CMK (cell line): ENCODE measurements around the gene CS.
"Not testable (repeated sequence)": the region's sequence is repeated elsewhere in the genome, so short reads cannot be mapped to it uniquely, and the experiment has no call there.

Source experiments
- DNase-seq: peaks from one replicate; pipeline ENCODE4 v3.0.0-alpha.2; 2010; ENCODE audit warnings: low read depth

The CS gene

DNA sequence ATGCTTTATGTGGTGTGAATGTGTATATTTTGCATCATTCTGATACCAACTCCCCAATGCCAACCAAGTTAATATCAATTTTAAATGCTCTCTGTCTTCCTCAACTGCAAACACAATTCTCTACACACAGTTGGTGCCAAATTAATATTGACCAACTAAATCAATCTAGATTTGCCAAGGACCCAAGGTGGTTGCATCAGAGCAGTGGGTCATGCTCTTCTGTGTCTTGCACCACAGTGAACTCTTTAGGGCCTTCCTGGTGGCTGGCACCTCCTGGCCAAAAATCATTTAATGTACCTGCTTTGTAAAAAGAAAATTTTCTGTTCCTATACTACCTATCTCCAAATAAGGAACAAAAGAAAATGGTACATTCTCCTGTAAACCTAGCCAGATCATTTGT, 19.3 kb downstream of the CS start:
- no peak for DNase-seq

DNA sequence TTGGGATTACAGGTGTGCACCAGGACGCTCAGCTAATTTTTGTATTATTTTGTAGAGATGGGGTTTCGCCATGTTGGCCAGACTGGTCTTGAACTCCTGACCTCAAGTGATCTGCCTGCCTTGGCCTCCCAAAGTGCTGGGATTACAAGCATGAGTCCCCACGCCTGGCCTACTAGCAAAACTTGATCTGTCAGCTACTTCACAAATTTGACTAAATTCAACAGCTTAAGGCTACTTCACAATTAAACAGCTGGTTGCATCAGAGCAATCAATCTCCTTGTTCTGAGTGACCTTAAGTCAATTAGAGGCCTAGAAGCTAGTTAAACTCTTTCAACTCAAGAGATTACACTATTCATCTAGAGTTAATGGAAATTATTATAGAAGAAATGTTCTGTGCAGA, 21.2 kb downstream of the CS start:
- no peak for DNase-seq

DNA sequence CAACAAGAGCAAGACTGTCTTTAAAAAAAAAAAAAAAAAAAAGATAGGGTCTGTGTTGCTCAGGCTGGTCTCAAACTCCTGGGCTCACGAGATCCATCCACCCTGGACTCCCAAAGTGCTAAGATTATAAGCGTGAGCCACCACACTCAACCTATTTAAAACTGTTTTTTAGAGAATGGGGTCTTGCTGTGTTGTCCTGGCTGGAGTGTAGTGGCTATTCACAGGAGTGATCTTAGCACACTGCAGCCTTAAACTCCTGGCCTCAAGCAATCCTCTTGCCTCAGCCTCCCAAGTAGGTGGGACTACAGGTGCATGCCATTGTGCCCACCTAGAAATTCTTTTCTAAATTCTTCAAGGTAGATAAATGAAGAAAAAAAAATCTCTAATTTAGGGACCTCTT, 25.8 kb downstream of the CS start:
- no peak for DNase-seq

DNA sequence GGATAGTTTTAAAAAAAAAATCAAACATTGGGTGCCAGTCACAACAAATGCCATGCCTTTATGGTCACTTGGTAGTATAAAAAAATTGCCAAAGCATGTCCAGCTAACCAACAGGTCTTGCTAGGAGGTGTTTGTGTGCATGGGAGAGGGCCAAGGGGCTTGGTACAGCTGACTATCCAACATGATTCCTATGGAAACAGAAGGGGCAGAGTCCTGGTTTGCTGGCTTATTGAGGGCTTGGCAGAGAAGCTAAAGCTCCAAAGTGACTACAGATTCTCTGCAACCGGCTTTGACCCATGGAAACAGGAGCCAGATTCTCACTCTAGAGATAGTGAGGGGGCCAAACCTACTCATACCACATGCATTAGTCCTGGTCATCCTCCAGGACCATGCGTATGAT, 27.7 kb downstream of the CS start:
- DNase-seq: not testable (repeated sequence)

DNA sequence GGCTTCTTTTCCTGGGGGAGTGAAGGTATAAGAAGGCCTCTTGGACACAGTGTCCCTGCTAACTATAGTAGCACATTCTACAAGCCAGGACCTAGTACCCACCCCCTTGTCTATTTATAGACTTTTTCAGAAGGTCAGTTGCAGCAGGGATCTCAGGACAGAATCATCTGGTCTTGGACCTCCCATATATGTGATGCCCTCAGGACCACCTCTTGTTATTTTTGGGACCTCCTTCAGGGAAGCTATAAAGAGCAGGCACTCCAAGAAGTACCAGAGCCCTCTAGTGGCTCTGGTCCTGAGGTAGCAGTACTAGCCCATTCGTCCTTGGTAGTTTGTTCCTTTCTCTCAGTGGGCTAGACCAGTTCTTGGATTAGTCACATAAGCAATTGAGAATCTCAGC, 29.1 kb downstream of the CS start:
- DNase-seq: no peak

DNA sequence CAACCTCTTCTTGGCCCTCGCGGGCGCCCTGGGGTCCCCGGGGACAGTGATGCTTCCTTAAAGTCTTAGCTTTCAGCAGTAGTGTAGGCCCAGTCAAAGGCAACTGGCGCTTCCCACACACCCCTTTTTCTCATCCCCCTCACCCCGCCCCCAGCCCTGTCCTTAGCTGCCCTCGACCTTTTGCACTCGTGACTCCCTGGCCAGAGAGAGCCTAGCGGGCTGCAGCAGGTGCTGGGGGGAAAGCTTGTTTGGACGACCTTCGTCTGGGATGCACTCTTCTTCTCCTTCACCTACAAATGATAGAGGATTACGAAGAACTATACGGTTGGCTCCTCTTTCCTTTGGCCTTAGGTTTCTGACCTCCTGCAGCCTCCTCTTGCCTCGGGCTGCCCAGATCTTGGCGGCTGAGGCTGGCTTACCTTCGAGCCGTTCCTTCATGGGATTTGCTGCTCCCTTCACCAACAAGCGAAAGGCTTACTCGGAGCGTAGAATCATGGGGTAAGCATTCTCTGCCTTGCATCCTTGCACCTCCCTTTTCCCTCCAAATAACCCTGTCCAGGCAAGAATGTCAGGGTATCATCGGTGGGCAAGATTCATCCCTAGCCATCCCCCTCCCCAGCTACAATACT, 32.6 kb downstream of the CS start:
- DNase-seq: no peak

DNA sequence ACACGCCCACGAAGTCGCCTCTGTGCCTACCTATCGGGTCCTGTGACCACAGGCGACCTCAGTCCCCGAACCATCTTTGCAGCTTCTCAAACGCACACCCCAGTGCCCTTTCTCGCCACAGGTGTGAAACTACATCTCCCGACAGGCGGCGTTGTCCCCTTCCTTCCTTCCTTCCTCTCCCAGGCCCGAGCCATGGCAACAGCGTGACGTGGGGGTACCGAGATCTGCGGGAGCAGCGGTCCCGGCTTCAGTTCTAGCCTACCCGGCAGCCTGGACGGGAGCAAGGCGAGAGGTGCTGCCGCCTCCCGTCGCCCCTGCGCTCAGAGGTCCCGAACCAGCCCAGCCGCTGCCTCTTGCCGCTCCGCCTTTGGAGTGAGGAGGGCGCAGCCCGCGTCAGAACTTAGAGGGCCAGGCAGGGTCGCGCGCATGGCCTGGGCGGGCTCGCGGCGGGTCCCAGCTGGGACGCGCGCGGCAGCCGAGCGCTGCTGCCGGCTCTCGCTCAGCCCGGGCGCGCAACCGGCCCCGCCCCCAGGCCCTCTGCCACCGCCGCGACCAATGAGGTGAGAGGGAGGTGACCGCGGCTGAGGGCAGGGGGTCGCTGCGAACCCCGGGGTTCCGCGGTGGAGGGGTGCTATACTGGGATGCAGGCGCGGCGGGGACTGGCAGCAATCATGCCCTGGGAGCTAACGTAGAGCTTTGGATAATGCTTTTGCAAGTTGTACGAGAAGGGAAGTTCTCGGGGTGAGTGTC, 33.3 kb downstream of the CS start, which contains the start of gene COQ10A:
Gene COQ10A (plus strand): TSS at position 250 of the 750 bp plus-strand sequence. CDS start 177 bp downstream, at position 427.
- DNase-seq: peak; percentile 57

DNA sequence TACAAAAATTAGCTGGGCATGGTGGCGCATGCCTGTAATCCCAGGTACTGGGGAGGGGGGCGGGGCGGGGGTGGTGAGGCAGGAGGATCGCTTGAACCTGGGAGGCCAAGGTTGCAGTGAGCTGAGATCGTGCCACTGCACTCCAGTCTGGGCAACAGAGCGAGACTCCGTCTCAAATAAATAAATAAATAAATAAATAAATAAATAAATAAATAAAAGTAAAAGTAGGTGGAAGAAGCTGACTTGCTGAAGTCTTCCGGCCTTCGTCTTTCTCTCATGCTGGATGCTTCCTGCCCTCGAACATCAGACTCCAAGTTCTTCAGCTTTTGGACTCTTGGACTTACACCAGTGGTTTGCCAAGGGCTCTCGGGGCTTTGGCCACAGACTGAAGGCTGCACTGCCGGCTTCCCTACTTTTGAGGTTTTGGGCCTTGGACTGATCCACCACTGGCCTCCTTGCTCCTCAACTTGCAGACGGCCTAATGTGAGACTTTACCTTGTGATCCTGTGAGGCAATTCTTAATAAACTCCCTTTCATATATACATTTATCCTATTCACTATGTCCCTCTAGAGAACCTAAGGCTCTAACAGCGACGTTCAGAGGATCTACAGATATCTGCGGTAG, 34.0 kb downstream of the CS start:
- DNase-seq: not testable (repeated sequence)

DNA sequence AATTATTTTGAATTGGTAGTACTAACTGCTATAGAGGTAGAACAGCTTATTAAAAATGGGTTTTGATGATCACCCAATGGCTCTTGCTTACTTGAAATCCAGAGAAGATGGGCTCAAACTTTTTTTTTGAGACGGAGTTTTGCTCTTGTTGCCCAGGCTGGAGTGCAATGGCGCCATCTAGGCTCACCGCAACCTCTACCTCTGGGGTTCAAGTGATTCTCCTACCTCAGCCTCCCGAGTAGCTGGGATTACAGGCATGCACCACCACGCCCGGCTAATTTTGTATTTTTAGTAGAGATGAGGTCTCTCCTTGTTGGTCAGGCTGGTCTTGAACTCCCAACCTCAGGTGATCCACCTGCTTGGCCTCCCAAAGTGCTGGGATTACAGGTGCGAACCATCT, 37.2 kb downstream of the CS start:
- DNase-seq: not testable (repeated sequence)

DNA sequence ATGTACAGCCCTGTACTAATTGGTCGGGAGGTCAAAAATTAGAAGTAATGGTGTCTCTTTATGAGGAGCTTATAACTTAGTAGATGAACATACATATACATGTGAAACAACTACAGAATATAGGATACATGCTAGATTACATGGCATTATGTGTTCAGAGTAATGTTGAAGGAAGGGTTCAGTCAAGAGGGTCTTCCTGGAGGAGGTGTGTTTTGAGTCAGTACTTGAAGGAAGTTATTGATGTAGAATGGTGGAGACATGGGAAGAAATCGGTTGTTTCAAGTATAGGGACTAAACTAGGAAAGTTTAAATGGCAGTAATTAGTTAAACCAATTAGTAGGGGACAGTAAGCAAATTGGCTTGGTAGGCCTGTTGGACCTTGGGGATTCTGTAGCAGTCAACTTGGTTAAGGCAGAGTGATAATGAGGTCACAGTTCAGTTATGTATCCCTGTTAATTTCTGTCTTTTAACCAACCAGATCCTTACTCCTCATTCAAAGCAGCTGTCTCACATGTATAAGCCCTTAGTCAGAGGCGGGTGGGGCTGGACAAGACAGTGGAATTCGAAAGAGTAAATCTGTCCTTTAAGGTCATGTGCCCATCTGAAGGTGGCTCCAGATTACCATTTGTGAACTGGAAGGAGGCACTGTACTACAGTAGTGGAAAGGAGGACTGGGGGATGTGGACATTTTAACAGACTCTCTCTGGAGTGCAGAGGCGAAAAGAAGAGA, 38.5 kb downstream of the CS start:
- no peak for DNase-seq

DNA sequence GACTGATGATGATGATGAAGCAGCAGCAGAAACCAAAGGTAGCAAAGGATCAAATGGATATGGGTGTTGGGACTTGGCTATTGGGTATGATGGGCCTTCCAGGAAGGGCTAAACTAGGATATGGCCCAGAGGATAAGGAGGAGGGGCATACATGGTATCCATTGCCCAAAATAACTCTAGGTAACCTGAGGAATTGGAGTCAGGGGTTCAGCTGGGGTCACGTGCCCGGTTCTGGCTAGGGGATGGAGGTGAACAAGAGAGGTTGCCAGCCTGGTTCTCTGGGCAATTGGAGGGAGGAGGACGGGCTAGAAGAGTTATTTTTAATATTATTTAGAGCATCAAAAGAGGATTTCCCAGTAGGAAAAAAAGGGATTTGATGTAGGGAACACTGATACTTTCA, 39.2 kb downstream of the CS start:
- no peak for DNase-seq

DNA sequence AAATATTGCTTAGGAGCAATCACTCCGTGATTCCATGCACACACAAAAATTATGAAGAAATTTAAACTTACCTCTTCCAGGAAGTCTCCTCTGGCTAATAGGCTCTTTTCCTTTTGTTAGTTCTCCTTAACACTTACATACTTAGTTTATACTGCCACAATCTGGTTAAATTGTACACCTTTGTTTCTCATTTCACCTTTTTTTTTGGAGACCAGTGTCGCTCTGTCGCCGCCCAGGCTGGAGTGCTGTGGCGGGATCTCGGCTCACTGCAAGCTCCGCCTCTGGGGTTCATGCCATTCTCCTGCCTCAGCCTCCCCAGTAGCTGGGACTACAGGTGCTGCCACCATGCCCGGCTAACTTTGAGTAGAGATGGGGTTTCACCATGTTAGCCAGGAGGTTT, 39.8 kb downstream of the CS start:
- DNase-seq: no peak

DNA sequence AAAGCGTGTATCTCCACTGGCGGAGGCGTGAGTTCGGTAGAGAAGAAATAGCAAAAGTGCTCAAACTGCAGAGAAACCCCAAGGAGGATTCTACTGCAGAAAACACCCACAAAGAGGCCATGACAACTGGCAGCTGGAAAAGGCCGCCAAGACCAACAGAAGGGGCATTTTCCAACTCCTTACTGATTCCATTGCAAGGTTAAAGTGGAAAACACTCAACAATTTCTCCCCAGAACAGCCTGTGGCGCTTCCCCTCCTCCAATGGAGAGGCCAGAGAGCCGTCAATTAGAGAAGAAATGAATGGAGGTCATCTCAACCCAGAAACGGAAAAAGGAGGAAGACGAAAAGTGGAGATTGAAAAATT, 41.3 kb downstream of the CS start:
- no peak for DNase-seq

DNA sequence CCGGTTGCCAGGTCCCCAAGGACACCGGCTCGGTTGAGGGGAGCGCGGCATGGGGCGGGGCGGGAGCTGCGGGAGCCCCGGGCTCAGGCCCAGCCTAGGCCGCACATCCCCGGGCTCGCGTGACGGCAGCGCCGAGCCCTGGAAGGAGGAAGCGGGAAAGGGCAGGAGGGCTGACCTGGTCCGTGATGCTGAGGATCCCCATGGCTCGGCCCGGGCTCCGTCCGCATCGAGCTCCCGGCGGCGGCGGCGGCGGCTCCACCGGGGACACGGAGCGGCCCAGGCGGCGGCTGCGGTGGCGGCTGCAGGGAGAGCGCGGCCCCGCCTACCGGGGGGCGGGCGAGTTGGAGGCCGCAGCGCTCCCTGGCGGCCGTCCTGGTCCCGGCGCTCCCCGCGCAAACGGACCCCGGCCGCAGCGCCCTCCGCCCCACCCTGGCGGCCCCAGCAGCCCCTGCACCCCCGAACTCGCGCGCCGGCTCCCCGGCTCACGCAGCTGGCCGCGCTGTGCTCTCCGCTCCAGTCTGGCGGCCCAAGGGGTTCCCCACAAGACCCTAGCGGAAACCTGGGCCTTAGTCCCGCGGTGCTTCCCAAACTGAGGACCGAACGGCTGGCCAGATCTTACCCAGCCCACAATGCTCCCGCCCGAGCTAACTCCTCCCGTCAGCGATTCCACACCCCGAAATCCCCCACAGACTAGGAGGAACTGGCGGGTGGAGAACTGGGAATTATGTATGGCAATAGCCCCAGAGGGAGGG, 41.9 kb downstream of the CS start, which contains the start of gene ANKRD52:
Gene ANKRD52 (minus strand): TSS at position 317 of the 752 bp plus-strand sequence. CDS start 115 bp downstream, at position 202.
- DNase-seq: peak; percentile 43

DNA sequence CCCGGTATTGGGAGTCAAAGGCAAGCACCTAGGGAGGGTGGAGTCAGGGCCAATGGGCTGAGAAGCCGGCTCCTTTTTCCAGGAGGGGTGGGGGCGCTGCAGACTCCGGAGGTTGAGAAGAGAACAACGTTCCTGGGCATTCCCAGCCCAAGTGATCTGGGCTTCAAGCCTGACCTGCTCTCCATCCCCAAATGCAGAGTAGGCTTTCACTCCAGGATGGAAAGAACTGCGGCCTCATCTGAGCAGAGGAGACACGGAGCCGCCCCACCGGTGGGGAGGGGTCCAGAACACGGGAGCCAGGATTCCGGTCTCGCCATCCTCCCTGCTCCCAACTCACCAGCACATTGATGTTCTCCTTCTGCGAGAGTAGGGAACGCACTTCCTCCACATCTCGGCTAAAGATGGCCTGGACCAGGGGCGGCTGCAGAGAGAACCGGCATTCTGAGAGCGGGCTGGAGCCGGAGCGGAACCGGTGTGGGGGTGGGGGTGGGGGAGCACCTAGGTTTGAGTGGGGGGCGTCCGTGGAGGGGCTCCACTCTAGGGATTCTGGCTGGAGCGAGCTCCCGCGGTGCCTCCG, 42.6 kb downstream of the CS start:
- DNase-seq: no peak

DNA sequence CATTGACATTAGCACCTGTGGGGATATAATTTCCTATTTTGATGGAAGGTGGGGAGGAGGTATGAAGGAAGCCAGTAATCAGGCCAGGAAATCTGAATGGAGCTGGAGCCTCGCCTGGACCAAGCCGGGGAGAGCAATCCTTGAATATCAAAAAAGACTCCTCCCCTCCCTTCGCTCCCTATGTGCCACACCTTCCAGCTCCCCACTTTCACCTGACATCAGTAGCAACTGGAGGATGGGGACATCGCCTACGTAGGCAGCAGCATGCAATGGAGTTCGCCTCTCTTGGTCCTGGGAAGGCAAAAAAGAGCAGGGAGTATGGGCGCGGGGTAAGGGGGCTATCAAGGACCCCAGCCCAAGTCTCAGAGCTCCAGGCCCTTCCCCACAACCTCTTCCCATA, 43.1 kb downstream of the CS start:
- no peak for DNase-seq

DNA sequence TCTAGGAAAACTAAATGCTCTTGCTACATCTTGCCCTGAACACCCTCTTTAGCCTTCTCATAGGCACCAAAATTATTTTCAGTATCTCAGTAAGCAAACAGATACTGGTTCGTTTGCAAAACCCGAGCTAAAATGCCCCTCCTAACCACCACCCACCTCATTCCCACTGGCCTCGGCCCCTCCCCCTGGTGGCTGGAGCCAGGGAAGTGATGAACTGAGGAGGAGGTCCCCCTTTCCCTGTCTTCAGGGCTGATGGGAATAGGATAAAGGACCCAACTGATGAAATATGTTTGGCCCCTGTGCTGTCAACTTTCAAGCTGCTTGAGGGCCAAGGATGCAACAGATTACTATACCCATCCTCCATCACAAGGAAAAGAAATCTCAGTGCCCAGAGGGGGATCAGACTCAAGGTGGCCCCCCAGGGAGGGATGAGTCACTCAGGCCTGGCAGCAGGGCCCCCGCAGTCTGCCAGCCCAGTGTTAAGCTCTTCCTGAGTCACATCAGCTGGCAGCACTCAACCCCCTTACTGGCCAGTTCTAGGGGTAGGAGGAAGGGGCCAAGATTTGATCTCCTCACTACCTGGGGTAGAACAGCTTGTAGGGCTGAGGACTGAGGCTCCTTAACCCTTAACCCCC, 43.7 kb downstream of the CS start:
- DNase-seq: no peak

DNA sequence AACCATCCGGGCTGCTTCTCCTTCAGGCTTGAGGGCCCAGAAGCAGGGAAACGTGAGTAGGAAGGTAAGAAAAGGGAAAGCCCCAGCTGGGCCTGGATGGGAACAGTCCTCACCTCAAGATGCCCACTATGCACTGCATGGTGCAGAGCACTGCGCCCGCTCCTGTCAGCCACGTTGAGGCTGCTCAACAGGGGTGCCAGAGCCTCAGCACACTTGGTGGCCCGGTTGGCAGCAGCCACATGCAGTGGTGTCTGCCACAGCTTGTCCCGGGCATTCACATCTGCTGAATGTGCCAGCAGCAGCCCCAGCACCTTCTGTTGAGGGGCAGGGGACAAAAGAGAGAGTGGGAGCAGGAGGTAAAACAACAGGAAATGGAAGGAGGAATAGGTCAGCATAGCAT, 44.5 kb downstream of the CS start:
- no peak for DNase-seq

DNA sequence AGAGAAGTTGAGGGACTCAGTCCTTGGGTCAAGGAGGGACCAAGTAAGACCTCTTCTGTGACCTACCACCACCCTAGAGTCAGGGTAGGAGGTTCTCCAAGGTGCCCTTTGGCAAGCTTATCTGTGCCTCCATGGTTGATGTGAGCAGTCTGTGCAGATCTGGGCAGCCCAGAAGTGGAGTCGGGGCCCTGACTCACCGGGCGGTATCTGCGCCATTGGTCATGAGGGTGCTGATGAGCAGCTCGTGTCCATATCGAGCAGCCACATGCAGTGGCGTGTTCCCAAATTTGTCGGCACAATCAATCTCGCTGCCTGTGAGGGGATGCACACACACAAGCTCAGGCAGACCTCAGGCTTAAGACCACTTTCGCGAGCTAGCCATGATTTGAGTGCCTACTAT, 47.0 kb downstream of the CS start:
- no peak for DNase-seq

DNA sequence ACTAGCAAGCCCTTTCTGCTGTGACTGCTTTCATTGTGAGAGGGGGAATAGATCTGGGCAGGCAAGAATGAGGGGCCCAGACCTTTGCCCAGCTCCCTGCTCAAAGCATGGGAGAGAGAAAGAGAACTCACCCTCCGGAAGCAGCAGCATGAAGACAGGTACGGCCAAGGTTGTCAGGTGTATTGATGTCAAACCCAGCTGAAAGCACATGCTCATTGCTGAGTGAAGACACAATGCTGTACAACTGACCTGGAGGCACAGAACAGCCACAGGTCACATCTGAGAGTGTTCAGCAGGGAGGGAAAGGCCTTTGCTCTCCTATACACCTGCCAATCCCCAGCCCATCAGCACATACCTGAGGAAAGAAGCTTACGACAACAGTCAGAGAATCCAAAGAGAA, 47.5 kb downstream of the CS start:
- no peak for DNase-seq

DNA sequence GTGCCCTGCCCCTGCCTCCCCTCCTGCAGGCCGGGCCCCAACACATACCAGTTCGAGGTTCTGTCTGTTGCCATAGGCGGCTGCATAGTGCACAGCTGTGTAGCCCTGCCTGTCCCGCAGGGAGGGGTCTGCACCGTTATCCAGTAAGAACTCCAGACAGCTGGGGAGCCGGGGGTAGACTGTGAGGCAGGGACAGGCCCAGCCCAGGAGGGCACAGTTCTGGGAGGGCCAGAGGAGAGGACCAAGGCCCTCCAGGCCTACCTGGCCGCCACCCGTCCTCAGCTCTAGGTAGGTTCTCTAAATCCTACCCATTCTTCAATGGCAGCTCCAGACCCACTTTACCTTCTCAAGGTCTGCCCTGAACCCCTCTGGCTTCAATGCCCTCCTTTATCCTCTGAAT, 51.4 kb downstream of the CS start:
- no peak for DNase-seq
